LNCAP (cell line): ENCODE data around the gene ANKRD44.

ENCODE experiments used
- TF ChIP-seq, protein P1 (sequence below): fragments of 450-650 bp; IDR thresholded peaks from 2 replicates; pipeline ENCODE4 v1.5.1; 2017; ENCODE audit warnings: mild to moderate bottlenecking

The ANKRD44 gene

GRCh38 chr2:196987649-196988364 is 322.8 kb downstream of the ANKRD44 start:
- TF ChIP-seq, protein P1, sequence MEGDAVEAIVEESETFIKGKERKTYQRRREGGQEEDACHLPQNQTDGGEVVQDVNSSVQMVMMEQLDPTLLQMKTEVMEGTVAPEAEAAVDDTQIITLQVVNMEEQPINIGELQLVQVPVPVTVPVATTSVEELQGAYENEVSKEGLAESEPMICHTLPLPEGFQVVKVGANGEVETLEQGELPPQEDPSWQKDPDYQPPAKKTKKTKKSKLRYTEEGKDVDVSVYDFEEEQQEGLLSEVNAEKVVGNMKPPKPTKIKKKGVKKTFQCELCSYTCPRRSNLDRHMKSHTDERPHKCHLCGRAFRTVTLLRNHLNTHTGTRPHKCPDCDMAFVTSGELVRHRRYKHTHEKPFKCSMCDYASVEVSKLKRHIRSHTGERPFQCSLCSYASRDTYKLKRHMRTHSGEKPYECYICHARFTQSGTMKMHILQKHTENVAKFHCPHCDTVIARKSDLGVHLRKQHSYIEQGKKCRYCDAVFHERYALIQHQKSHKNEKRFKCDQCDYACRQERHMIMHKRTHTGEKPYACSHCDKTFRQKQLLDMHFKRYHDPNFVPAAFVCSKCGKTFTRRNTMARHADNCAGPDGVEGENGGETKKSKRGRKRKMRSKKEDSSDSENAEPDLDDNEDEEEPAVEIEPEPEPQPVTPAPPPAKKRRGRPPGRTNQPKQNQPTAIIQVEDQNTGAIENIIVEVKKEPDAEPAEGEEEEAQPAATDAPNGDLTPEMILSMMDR, result no peak

- TF ChIP-seq, protein P1, result no peak
Measured at GRCh38 chr2:196987298-196987648, 323.3 kb downstream of the ANKRD44 start.

DNA sequence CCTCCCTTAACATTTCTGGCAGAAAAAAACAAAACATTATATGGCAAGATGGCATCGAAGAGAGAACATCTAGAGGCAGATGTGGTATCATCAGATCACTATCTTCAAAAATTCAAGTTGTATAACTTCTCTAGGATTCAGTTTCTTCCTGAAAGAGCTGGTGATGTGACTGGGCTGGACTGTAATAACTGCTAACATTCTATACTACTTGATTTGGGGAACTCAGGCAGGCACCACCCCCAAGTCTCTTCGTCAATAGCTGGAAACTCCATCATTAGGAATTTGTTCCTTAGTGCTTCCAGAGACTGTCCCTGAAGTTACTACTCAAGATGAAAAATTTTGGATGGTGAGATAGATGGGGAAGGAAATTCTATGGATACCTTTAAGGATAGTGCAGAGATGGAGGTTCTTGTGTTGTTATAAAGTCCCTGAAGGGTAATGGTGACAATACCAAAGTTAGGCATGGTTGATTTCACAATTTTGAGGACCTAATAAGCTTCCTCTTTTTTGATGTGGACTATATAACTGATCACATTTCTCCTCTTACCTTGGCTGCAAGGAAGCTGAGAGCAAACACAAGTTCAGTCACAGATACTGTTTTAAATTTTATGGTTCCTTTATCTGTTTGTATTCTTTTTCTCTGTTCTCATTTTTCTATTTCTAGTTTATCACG is 324.9 kb downstream of the ANKRD44 start:
- TF ChIP-seq, protein P1, result no peak

DNA sequence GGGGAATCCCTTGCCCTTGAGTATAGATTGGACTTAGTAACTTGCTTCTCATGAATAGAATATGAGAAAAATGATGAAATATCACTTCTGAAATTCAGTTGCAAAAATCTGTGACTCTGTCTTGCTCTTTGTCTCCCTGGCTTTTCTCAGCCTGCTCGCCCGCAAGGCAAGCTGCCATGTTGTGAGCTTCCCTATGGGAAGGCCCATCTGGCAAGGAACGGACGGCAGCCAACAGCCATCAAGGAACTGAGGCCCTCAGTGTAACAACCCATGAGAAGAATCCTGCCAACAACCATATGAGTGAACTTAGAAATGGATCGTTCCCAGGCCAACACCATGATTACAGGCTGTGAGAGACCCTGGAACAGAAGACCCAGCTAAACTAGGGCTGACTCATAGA is 325.7 kb downstream of the ANKRD44 start:
- TF ChIP-seq, protein P1, result no peak

DNA sequence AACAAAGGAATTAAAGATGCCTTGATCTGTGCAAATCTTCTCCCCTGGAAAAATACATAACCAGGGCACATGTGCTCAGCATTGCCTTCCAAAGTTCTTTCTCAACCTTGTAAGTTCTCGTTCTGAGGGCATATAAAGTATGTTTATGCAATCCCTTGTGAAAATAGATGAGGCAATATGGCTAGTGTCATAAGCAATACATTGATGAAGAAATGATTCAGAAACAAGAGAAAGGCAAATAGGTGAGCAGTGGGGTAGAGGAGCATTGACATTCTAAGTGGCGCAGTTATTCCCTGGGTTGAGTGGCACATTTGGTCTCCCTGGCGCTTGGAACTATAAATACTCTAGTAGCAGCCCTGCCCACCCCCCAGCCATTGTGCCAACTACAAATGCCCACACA is 326.6 kb downstream of the ANKRD44 start:
- TF ChIP-seq, protein P1, result no peak

DNA sequence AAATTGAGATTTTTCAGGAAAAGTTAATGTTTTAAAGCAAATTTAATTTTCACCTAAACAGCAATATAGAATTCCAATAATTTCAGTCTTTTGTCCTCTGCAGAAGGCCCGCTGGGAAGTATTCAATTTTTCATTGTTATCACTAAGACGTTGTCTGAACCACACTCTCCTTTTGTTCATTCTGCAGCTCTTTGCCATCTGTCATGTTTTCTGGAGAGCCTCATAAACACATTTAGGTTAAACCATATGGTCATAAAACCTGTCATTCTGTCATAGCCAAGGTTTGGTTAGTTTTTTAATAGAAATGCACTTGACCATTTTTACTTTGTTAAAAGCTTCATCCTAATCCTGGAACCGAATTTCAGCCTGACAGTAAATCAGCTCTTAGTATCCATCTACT is 330.1 kb downstream of the ANKRD44 start:
- TF ChIP-seq, protein P1, result no peak

DNA sequence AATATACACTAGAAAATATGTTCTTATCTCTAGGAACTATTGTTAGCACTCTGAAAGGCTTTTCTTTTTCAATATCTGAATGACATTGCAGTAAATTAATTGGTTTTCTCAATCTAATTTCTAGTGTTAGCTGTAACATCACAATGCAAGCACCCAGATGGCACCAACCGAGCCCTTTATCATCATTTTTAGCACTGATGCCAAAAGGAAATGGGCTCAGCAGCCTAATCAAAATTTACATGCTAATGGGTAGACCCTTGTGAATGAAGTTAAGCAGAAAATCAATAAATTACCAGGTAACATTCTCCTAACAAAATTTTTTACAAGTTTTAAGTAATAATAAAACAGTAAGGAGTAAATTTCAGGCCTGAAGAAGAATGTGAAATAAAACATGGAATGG is 330.6 kb downstream of the ANKRD44 start:
- TF ChIP-seq, protein P1, result no peak
